HUES6 (cell line): ENCODE results near the gene TSPYL2.

ENCODE experiments used
- H3K27ac ChIP-seq: 2 replicates; pipeline ENCODE4 v1.7.0; 2013; ENCODE audit warnings: low read depth, mild to moderate bottlenecking, low read length, inconsistent platforms
- H3K27me3 ChIP-seq: 2 replicates; pipeline ENCODE4 v1.6.1; 2013; ENCODE audit warnings: low read length; ENCODE audit not compliant: control insufficient read depth, insufficient read depth
- H3K36me3 ChIP-seq: 2 replicates; pipeline ENCODE4 v1.6.1; 2013; ENCODE audit warnings: low read length; ENCODE audit not compliant: control insufficient read depth, insufficient read depth
- H3K4me1 ChIP-seq: 2 replicates; pipeline ENCODE4 v1.6.1; 2013; ENCODE audit warnings: low read length; ENCODE audit not compliant: control insufficient read depth, insufficient read depth
- H3K4me3 ChIP-seq: 2 replicates; pipeline ENCODE4 v1.5.1; 2013; ENCODE audit warnings: low read depth, low read length
- H3K9ac ChIP-seq: one replicate; pipeline ENCODE4 v1.6.1; 2013; ENCODE audit warnings: mild to moderate bottlenecking, low read length
- H3K9me3 ChIP-seq: 2 replicates; pipeline ENCODE4 v1.6.1; 2013; ENCODE audit warnings: low read depth, low read length; ENCODE audit not compliant: control insufficient read depth, insufficient read depth

Gene TSPYL2

GRCh38 chrX:53081925-53082772, at the start of gene TSPYL2:
TSPYL2 (plus strand) TSS chrX:53082367; CDS start chrX:53082499, 132 bp downstream.
- H3K9ac ChIP-seq = peak within 1 kb of the TSS; percentile 54
- peaks cover 2% of the 10 kb centered on the region; the same call in 1 of the 2 replicates for H3K9me3 ChIP-seq
- peaks cover 10% of the 10 kb centered on the region; the same call in 1 of the 2 replicates for H3K4me1 ChIP-seq
- H3K36me3 ChIP-seq = peaks cover 33% of the 10 kb centered on the region
- H3K4me3 ChIP-seq = peak within 1 kb of the TSS; percentile 84
- no peaks in the 10 kb centered on the region for H3K27me3 ChIP-seq
- H3K27ac ChIP-seq = peak within 1 kb of the TSS; percentile 80; the same call in 1 of the 2 replicates

- no peaks in the 10 kb centered on the region for H3K9me3 ChIP-seq
- no peak overlapping the region for H3K4me3 ChIP-seq
- H3K27me3 ChIP-seq = no peaks in the 10 kb centered on the region
- no peak overlapping the region for H3K9ac ChIP-seq
- H3K4me1 ChIP-seq = peaks cover 6% of the 10 kb centered on the region; the same call in 1 of the 2 replicates
- no peaks in the 10 kb centered on the region for H3K36me3 ChIP-seq
- H3K27ac ChIP-seq = no peak overlapping the region
Observed at GRCh38 chrX:53036149-53036548, 46.0 kb upstream of the TSPYL2 start.

GRCh38 chrX:53039236-53039635, 42.9 kb upstream of the TSPYL2 start:
- Histone ChIP-seq H3K9me3 (no peaks in the 10 kb centered on the region; the same call in 1 of the 2 replicates), H3K27me3 (no peaks in the 10 kb centered on the region), H3K36me3 (no peaks in the 10 kb centered on the region), H3K27ac (no peak overlapping the region), H3K9ac (no peak overlapping the region), H3K4me3 (no peak overlapping the region), H3K4me1 (no peaks in the 10 kb centered on the region)

- no peaks in the 10 kb centered on the region for H3K27me3 ChIP-seq
- no peak overlapping the region for H3K4me3 ChIP-seq
- H3K9me3 ChIP-seq = no peaks in the 10 kb centered on the region; the same call in 1 of the 2 replicates
- peaks cover 9% of the 10 kb centered on the region; the same call in 1 of the 2 replicates for H3K4me1 ChIP-seq
- no peak overlapping the region for H3K27ac ChIP-seq
- H3K36me3 ChIP-seq = no peaks in the 10 kb centered on the region
- H3K9ac ChIP-seq = no peak overlapping the region
Observed at GRCh38 chrX:53044995-53045394, 37.2 kb upstream of the TSPYL2 start.

GRCh38 chrX:53047228-53047627, 34.9 kb upstream of the TSPYL2 start:
- H3K4me1 ChIP-seq = peaks cover 16% of the 10 kb centered on the region; the same call in 1 of the 2 replicates
- H3K27ac ChIP-seq = no peak overlapping the region
- H3K9ac ChIP-seq = no peak overlapping the region
- H3K36me3 ChIP-seq = no peaks in the 10 kb centered on the region
- H3K9me3 ChIP-seq = peaks cover 6% of the 10 kb centered on the region; the same call in 1 of the 2 replicates
- no peak overlapping the region for H3K4me3 ChIP-seq
- H3K27me3 ChIP-seq = no peaks in the 10 kb centered on the region

- Histone ChIP-seq H3K27ac (peak within 1 kb of the TSS; percentile 99), H3K9me3 (peaks cover 17% of the 10 kb centered on the region; the same call in 1 of the 2 replicates), H3K36me3 (no peaks in the 10 kb centered on the region), H3K9ac (peak within 1 kb of the TSS; percentile 98), H3K4me3 (peak within 1 kb of the TSS; percentile 80), H3K27me3 (no peaks in the 10 kb centered on the region), H3K4me1 (peaks cover 16% of the 10 kb centered on the region; the same call in 1 of the 2 replicates)
Observed at GRCh38 chrX:53048169-53049126, 33.7 kb upstream of the TSPYL2 start, which contains the start of gene GPR173. GPR173 (plus strand) TSS chrX:53048789; CDS start chrX:53076622, 27,833 bp downstream.

- H3K9me3 ChIP-seq = peaks cover 17% of the 10 kb centered on the region; the same call in 1 of the 2 replicates
- H3K36me3 ChIP-seq = no peaks in the 10 kb centered on the region
- H3K4me1 ChIP-seq = peaks cover 16% of the 10 kb centered on the region; the same call in 1 of the 2 replicates
- H3K9ac ChIP-seq = peak overlapping the region; percentile 50
- H3K27me3 ChIP-seq = no peaks in the 10 kb centered on the region
- H3K27ac ChIP-seq = no peak overlapping the region
- H3K4me3 ChIP-seq = peak overlapping the region; percentile 80
Observed at GRCh38 chrX:53049127-53049517, 33.0 kb upstream of the TSPYL2 start.

- no peaks in the 10 kb centered on the region for H3K36me3 ChIP-seq
- H3K9me3 ChIP-seq = peaks cover 17% of the 10 kb centered on the region; the same call in 1 of the 2 replicates
- peaks cover 16% of the 10 kb centered on the region; the same call in 1 of the 2 replicates for H3K4me1 ChIP-seq
- no peaks in the 10 kb centered on the region for H3K27me3 ChIP-seq
- H3K27ac ChIP-seq = no peak overlapping the region
- H3K4me3 ChIP-seq = no peak overlapping the region
- no peak overlapping the region for H3K9ac ChIP-seq
Observed at GRCh38 chrX:53050841-53051240, 31.3 kb upstream of the TSPYL2 start.

GRCh38 chrX:53055244-53055849, 26.8 kb upstream of the TSPYL2 start:
- Histone ChIP-seq H3K4me1 (peaks cover 6% of the 10 kb centered on the region; the same call in 1 of the 2 replicates), H3K9ac (no peak overlapping the region), H3K27me3 (no peaks in the 10 kb centered on the region), H3K36me3 (no peaks in the 10 kb centered on the region), H3K9me3 (peaks cover 17% of the 10 kb centered on the region; the same call in 1 of the 2 replicates), H3K4me3 (no peak overlapping the region), H3K27ac (no peak overlapping the region)

GRCh38 chrX:53056292-53056691, 25.9 kb upstream of the TSPYL2 start:
- H3K4me3 ChIP-seq = no peak overlapping the region
- H3K27ac ChIP-seq = no peak overlapping the region
- peaks cover 1% of the 10 kb centered on the region; the same call in 1 of the 2 replicates for H3K4me1 ChIP-seq
- H3K36me3 ChIP-seq = no peaks in the 10 kb centered on the region
- H3K27me3 ChIP-seq = no peaks in the 10 kb centered on the region
- no peak overlapping the region for H3K9ac ChIP-seq
- peaks cover 15% of the 10 kb centered on the region; the same call in 1 of the 2 replicates for H3K9me3 ChIP-seq
